Hepatocyte (in vitro differentiated cells): ENCODE results near the gene CCDC81.

Experiments
- CTCF ChIP-seq: fragments of 200-600 bp; sonication (generic); IDR thresholded peaks from 2 replicates; pipeline ENCODE4 v1.5.1; 2016; ENCODE audit warnings: antibody characterized with exemption, mild to moderate bottlenecking; ENCODE audit not compliant: poor library complexity
- EZH2phosphoT487 ChIP-seq: fragments of 200-600 bp; sonication (generic); IDR thresholded peaks from one replicate; pipeline ENCODE4 v1.6.1; 2018; ENCODE audit warnings: antibody characterized with exemption, mild to moderate bottlenecking, low read depth, moderate library complexity; ENCODE audit not compliant: unreplicated experiment, severe bottlenecking

GRCh38 chr11:86458294-86459001 lies 83.8 kb downstream of the CCDC81 start:
- TF ChIP-seq CTCF (no peak), EZH2phosphoT487 (no peak)
